HEK293 (cell line): Measurements from ENCODE around the gene CPLANE1.

Source experiments
- CTCF ChIA-PET: fragments of 350-600 bp; formaldehyde crosslinking; extraction: SDS; loops from one replicate; lab custom pipeline; 2021; ENCODE audit warnings: antibody characterized with exemption; lab: Yijun Ruan, JAX
- POLR2A ChIA-PET: fragments of 300-600 bp; formaldehyde crosslinking; extraction: SDS; loops from one replicate; lab custom pipeline; 2020; ENCODE audit warnings: antibody characterized with exemption, inconsistent platforms; lab: Yijun Ruan, JAX
- H3K27ac ChIP-seq: fragments of 200-500 bp; sonication (Bioruptor generic); 2 replicates; pipeline ENCODE4 v1.5.1; 2014; ENCODE audit warnings: low read depth, low read length, control low read depth, inconsistent platforms; ENCODE audit errors: extremely low read depth
- H3K36me3 ChIP-seq, 2 experiments: fragments of 200-500 bp in 1 of 2; sonication (Bioruptor generic) in 1 of 2; 1 replicate in 1 of 2; 2 replicates in 1 of 2; pipeline ENCODE4 v1.5.1; 2014 to 2017; ENCODE audit warnings: inconsistent platforms in 2 of 2, low read length in 2 of 2; ENCODE audit not compliant: control insufficient read depth in 2 of 2, insufficient read depth in 1 of 2
- H3K4me1 ChIP-seq: fragments of 200-500 bp; sonication (Bioruptor generic); 2 replicates; pipeline ENCODE4 v1.5.1; 2014; ENCODE audit warnings: mild to moderate bottlenecking, low read length, inconsistent platforms; ENCODE audit not compliant: control insufficient read depth, insufficient read depth
- H3K4me3 ChIP-seq: 2 replicates; pipeline ENCODE4 v1.5.1; 2011; ENCODE audit warnings: low read depth, mild to moderate bottlenecking, control low read depth, low read length, moderate library complexity
- H3K9me3 ChIP-seq: fragments of 200-500 bp; sonication (Bioruptor generic); 2 replicates; pipeline ENCODE4 v1.5.1; 2014; ENCODE audit warnings: low read depth, low read length, inconsistent platforms; ENCODE audit not compliant: control insufficient read depth, insufficient read depth
- OSR2 ChIP-seq: fragments of 450-650 bp; formaldehyde crosslinking; IDR thresholded peaks from 2 replicates; pipeline ENCODE4 v1.5.1; 2016; ENCODE audit warnings: missing biosample characterization, missing genetic modification characterization
- TCF7L2 ChIP-seq: IDR thresholded peaks from 2 replicates; pipeline ENCODE4 v1.6.1; 2011; ENCODE audit warnings: low read depth, mild to moderate bottlenecking, inconsistent platforms, low read length, moderate library complexity, borderline replicate concordance
- ZFHX2 ChIP-seq: fragments of 450-650 bp; formaldehyde crosslinking; conservative IDR thresholded peaks from 2 replicates; pipeline ENCODE4 v1.5.1; 2016; ENCODE audit warnings: missing biosample characterization, missing genetic modification characterization
- ZNF121 ChIP-seq: fragments of 450-650 bp; formaldehyde crosslinking; IDR thresholded peaks from 2 replicates; pipeline ENCODE4 v1.5.1; 2016; ENCODE audit warnings: missing biosample characterization, missing genetic modification characterization
- ZNF138 ChIP-seq: fragments of 450-650 bp; formaldehyde crosslinking; IDR thresholded peaks from 2 replicates; pipeline ENCODE4 v1.5.1; 2016; ENCODE audit warnings: missing biosample characterization, missing genetic modification characterization, borderline replicate concordance
- ZNF146 ChIP-seq: fragments of 450-650 bp; formaldehyde crosslinking; IDR thresholded peaks from 2 replicates; pipeline ENCODE4 v1.5.1; 2016; ENCODE audit warnings: missing biosample characterization, missing genetic modification characterization
- ZNF16 ChIP-seq: fragments of 450-650 bp; formaldehyde crosslinking; IDR thresholded peaks from 2 replicates; pipeline ENCODE4 v1.5.1; 2016; ENCODE audit warnings: low read depth, missing biosample characterization, missing genetic modification characterization
- ZNF174 ChIP-seq: fragments of 450-650 bp; formaldehyde crosslinking; IDR thresholded peaks from 2 replicates; pipeline ENCODE4 v1.5.0; 2017; ENCODE audit warnings: missing biosample characterization, mild to moderate bottlenecking, missing genetic modification characterization
- ZNF211 ChIP-seq: fragments of 450-650 bp; formaldehyde crosslinking; IDR thresholded peaks from 2 replicates; pipeline ENCODE4 v1.5.1; 2016; ENCODE audit warnings: low read depth, missing biosample characterization, missing genetic modification characterization
- ZNF23 ChIP-seq: fragments of 450-650 bp; formaldehyde crosslinking; IDR thresholded peaks from 2 replicates; pipeline ENCODE4 v1.5.1; 2016; ENCODE audit warnings: missing biosample characterization, missing genetic modification characterization, borderline replicate concordance
- ZNF274 ChIP-seq, 2 experiments: fragments of 200-500 bp in 1 of 2; fragments of 450-650 bp in 1 of 2; sonication (Bioruptor generic) in 1 of 2; formaldehyde crosslinking in 1 of 2; IDR thresholded peaks; 2 replicates each; pipeline versions ENCODE4 v1.5.1 to v1.6.1; 2014 to 2016; ENCODE audit warnings: borderline replicate concordance in 1 of 2, inconsistent platforms in 1 of 2, low read length in 1 of 2, missing biosample characterization in 1 of 2, missing genetic modification characterization in 1 of 2
- ZNF335 ChIP-seq: fragments of 450-650 bp; formaldehyde crosslinking; conservative IDR thresholded peaks from 2 replicates; pipeline ENCODE4 v1.5.1; 2016; ENCODE audit warnings: missing biosample characterization, missing genetic modification characterization
- ZNF354C ChIP-seq: fragments of 450-650 bp; formaldehyde crosslinking; IDR thresholded peaks from 2 replicates; pipeline ENCODE4 v1.5.1; 2016; ENCODE audit warnings: missing biosample characterization, missing genetic modification characterization, low read depth, borderline replicate concordance
- ZNF366 ChIP-seq: fragments of 450-650 bp; formaldehyde crosslinking; conservative IDR thresholded peaks from 2 replicates; pipeline ENCODE4 v1.5.1; 2016; ENCODE audit warnings: missing biosample characterization, missing genetic modification characterization
- ZNF585B ChIP-seq: fragments of 450-650 bp; formaldehyde crosslinking; IDR thresholded peaks from 2 replicates; pipeline ENCODE4 v1.5.1; 2016; ENCODE audit warnings: missing biosample characterization, missing genetic modification characterization
- ZNF623 ChIP-seq: fragments of 450-650 bp; formaldehyde crosslinking; IDR thresholded peaks from 2 replicates; pipeline ENCODE4 v1.5.1; 2016; ENCODE audit warnings: missing biosample characterization, missing genetic modification characterization
- ZNF768 ChIP-seq: fragments of 450-650 bp; formaldehyde crosslinking; IDR thresholded peaks from 2 replicates; pipeline ENCODE4 v1.5.1; 2018; ENCODE audit warnings: missing biosample characterization, mild to moderate bottlenecking, missing genetic modification characterization
- ZNF785 ChIP-seq: fragments of 450-650 bp; formaldehyde crosslinking; IDR thresholded peaks from 2 replicates; pipeline ENCODE4 v1.5.1; 2016; ENCODE audit warnings: missing biosample characterization, missing genetic modification characterization
- ZNF791 ChIP-seq: fragments of 450-650 bp; formaldehyde crosslinking; IDR thresholded peaks from 2 replicates; pipeline ENCODE4 v1.5.1; 2016; ENCODE audit warnings: missing biosample characterization, missing genetic modification characterization
- ZNF830 ChIP-seq: fragments of 450-650 bp; IDR thresholded peaks from 2 replicates; pipeline ENCODE4 v1.5.0; 2018; ENCODE audit warnings: missing biosample characterization, missing genetic modification characterization, low read depth, mild to moderate bottlenecking, moderate library complexity
- ZXDB ChIP-seq: fragments of 450-650 bp; formaldehyde crosslinking; IDR thresholded peaks from 2 replicates; pipeline ENCODE4 v1.5.1; 2016; ENCODE audit warnings: missing biosample characterization, missing genetic modification characterization
- TF ChIP-seq, protein P1 (sequence below): fragments of 450-650 bp; formaldehyde crosslinking; IDR thresholded peaks from 2 replicates; pipeline ENCODE4 v1.5.1; 2016; ENCODE audit warnings: missing biosample characterization, missing genetic modification characterization
- TF ChIP-seq, protein P2 (sequence below): fragments of 450-650 bp; formaldehyde crosslinking; IDR thresholded peaks from 2 replicates; pipeline ENCODE4 v1.5.1; 2017; ENCODE audit warnings: missing biosample characterization, missing genetic modification characterization
- TF ChIP-seq, protein P3 (sequence below): fragments of 450-650 bp; formaldehyde crosslinking; optimal IDR thresholded peaks from 2 replicates; pipeline ENCODE3; 2016; ENCODE audit warnings: missing biosample characterization, mild to moderate bottlenecking, missing genetic modification characterization

Gene CPLANE1

DNA sequence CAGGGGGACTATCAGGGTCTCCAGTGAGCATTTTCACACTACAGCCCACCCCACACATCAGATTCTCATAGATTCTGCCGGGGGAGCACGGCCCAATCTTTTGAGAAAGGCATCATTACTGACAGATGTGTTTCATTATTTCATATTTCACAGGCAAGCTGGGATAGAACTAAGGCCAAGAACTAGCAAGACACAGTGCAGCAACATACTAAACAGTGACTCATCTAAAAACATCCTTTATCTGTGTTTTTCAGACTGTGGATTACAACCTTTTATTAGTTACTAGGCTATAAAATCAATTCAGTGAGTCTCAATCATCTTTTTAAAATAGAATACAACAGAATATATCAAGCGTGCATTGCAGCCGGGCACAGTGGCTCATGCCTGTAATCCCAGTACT is 59.8 kb downstream of the CPLANE1 start (continued):
- TF ChIP-seq, protein P1, sequence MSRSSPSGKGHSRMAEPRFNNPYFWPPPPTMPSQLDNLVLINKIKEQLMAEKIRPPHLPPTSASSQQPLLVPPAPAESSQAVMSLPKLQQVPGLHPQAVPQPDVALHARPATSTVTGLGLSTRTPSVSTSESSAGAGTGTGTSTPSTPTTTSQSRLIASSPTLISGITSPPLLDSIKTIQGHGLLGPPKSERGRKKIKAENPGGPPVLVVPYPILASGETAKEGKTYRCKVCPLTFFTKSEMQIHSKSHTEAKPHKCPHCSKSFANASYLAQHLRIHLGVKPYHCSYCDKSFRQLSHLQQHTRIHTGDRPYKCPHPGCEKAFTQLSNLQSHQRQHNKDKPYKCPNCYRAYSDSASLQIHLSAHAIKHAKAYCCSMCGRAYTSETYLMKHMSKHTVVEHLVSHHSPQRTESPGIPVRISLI (tag by site-specific recombination), result no peak
- TF ChIP-seq OSR2 (tag by site-specific recombination) (no peak), ZNF585B (tag by site-specific recombination) (no peak), ZXDB (tag by site-specific recombination) (no peak), ZNF623 (tag by site-specific recombination) (no peak), ZNF366 (tag by site-specific recombination) (no peak), ZNF830 (tag by site-specific recombination) (no peak), TCF7L2 (no peak)
- TF ChIP-seq, protein P2, sequence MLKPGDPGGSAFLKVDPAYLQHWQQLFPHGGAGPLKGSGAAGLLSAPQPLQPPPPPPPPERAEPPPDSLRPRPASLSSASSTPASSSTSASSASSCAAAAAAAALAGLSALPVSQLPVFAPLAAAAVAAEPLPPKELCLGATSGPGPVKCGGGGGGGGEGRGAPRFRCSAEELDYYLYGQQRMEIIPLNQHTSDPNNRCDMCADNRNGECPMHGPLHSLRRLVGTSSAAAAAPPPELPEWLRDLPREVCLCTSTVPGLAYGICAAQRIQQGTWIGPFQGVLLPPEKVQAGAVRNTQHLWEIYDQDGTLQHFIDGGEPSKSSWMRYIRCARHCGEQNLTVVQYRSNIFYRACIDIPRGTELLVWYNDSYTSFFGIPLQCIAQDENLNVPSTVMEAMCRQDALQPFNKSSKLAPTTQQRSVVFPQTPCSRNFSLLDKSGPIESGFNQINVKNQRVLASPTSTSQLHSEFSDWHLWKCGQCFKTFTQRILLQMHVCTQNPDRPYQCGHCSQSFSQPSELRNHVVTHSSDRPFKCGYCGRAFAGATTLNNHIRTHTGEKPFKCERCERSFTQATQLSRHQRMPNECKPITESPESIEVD (tag by site-specific recombination), result no peak
- TF ChIP-seq, protein P3, sequence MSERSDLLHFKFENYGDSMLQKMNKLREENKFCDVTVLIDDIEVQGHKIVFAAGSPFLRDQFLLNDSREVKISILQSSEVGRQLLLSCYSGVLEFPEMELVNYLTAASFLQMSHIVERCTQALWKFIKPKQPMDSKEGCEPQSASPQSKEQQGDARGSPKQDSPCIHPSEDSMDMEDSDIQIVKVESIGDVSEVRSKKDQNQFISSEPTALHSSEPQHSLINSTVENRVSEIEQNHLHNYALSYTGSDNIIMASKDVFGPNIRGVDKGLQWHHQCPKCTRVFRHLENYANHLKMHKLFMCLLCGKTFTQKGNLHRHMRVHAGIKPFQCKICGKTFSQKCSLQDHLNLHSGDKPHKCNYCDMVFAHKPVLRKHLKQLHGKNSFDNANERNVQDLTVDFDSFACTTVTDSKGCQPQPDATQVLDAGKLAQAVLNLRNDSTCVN (tag by site-specific recombination), result no peak

DNA sequence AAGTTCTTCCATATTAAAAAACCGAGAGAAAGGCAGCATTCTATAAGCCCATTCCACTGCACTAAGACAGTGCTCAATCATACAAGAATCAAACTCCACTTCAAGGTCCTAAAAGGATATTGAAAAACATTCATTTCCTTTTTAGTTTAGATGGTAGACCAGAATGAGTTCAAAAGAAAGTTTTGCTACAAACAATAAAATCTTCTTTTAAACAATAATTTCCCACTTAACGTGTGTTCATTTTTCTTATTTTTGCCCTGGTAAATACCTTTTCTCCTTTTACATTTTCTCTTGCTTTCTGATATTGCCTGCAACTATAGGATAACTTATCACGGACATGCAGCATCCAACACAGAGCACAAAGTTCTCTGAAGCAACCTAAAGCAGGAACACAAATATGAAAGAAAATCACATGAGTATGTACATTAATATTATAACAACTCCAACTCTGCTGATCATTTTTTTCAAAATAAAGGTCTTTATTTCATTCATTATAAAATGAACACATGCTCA is 61.7 kb downstream of the CPLANE1 start:
- Histone ChIP-seq H3K9me3 (no peaks in the 10 kb centered on the region), H3K27ac (no peak overlapping the region), H3K4me3 (no peak overlapping the region), H3K36me3 (peaks cover 71 to 77% of the 10 kb centered on the region in 2 experiments), H3K4me1 (no peaks in the 10 kb centered on the region)
- TF ChIP-seq ZNF23 (tag by site-specific recombination) (no peak), ZNF174 (tag by site-specific recombination) (no peak), ZNF274 (IDR thresholded peaks at IDR 0.05; ENCODE audit: low read length) (no peak), ZNF274 (tag by site-specific recombination; IDR thresholded peaks at IDR 0.05; ENCODE audit: borderline replicate concordance) (no peak), ZNF768 (no peak), ZNF791 (tag by site-specific recombination) (no peak), ZNF354C (tag by site-specific recombination) (no peak), ZNF138 (no peak), ZNF335 (tag by site-specific recombination) (no peak), ZFHX2 (tag by site-specific recombination) (no peak), ZNF121 (tag by site-specific recombination) (no peak), ZNF785 (tag by site-specific recombination) (no peak), ZNF146 (tag by site-specific recombination) (no peak), ZNF16 (no peak), ZNF211 (no peak)
- POLR2A ChIA-PET, result no interaction called here
- CTCF ChIA-PET, result interaction anchor here (0.7 kb wide), 2 partner anchors 263 to 428 kb away, joined by 3 read pairs; no protein-coding TSS in a partner anchor
